ENCODE measurements around the gene GNAQ. TPM values are rescaled to one million over a fixed set of nuclear protein-coding genes. Genes with fewer than 3 reads are reported as not detected.
"Not testable (repeated sequence)": the region's sequence is repeated elsewhere in the genome, so short reads cannot be mapped to it uniquely, and the experiment has no call there.

Gene GNAQ
- total RNA-seq, 1 donor = 53.1 TPM

DNA sequence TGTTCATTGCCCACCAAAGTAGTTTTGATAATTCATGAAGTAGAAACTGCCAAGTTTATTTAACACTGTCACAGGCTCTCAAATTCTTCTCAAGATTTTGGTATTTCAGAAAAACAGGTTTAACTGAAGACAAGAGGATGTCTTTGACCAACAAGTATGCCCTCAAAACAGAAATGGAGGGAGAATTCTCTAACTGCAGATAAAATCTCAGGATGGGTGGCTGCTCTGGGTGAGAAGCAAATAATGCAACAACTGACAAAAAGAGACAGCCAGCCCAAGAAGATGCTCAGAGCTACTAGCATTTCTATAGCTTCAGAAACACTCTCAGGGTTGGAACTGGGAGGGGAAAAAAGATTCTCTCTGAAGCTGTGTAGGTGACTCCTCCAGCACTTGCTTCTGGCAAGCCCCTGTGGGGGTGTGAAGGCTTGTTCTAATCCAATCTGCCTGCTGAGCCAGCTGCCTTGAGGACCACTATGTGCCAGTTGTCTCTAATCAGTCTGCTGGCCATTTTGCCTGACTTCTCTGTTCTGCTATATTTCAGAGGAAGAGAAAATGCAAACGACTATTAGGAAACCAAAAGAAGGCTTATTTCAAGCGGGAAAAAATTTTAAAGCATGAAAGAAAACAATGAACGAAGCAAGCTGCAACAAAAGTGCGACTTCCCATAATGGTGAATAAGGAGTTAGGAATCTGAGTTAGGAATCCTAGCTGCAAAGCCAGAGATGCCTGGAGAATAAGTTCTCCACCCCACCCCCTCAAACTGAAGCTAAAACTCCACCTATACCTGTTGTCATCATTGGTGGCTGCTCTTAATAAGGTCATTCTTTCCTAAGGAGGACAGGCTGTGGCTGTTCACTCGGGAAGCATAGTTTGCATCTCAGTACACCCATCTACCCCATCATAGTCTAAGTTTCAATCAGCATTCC, 147.5 kb downstream of the GNAQ start:
- DNase-seq (ENCODE audit: low read depth) = peak; percentile 27
- no peak overlapping the region for H3K4me3 ChIP-seq (ENCODE audit: low read depth, low read length)

DNA sequence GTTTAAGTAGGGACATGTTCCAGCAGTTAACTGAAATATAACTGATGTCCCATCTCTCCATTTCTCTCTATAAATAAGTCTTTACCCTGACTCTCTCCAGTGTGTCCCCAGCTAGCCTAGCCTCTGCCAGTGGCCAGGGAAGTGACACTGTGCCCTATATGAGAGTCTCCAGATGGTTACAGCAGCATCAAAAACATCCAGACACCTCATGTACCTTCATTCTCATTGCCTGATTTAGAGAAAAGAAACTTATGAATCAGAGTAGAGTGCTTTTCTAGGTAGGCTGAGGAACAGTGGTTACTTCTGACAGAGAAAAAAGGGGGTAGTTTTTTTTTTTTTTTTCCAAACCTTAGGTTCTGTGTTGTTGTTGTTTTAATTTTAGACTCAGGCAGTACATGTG, 148.5 kb downstream of the GNAQ start:
- TF ChIP-seq, protein P1, sequence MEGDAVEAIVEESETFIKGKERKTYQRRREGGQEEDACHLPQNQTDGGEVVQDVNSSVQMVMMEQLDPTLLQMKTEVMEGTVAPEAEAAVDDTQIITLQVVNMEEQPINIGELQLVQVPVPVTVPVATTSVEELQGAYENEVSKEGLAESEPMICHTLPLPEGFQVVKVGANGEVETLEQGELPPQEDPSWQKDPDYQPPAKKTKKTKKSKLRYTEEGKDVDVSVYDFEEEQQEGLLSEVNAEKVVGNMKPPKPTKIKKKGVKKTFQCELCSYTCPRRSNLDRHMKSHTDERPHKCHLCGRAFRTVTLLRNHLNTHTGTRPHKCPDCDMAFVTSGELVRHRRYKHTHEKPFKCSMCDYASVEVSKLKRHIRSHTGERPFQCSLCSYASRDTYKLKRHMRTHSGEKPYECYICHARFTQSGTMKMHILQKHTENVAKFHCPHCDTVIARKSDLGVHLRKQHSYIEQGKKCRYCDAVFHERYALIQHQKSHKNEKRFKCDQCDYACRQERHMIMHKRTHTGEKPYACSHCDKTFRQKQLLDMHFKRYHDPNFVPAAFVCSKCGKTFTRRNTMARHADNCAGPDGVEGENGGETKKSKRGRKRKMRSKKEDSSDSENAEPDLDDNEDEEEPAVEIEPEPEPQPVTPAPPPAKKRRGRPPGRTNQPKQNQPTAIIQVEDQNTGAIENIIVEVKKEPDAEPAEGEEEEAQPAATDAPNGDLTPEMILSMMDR (IDR thresholded peaks at IDR 0.05; ENCODE audit: insufficient read depth, low read depth, low read length) = no peak
- DNase-seq (ENCODE audit: low read depth) = no peak
- no peak overlapping the region for H3K4me3 ChIP-seq (ENCODE audit: low read depth, low read length)

More for the DNA sequence above, 147.5 kb downstream of the GNAQ start:
- TF ChIP-seq, protein P1 (IDR thresholded peaks at IDR 0.05; ENCODE audit: insufficient read depth, low read depth, low read length) = no peak

DNA sequence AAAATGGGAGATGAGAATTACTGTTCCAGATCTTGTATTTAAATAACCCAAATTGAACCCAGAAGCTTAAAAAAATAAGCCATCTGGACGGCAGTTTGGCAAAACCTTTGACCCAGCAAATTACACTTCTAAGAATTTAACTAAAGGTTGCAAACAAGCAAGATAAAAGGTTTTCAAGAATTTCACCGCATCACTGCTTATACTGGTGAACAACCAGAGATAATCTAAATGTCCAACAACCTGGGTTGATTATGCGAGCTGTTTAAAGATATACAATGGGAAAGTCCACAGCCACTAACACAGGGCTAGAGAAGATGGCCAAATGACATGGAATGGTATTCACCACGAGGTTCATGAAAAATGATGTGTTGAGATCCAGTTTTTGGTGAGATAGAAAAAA, 149.3 kb downstream of the GNAQ start:
- H3K4me3 ChIP-seq (ENCODE audit: low read depth, low read length) = no peak overlapping the region
- no peak for DNase-seq (ENCODE audit: low read depth)
- TF ChIP-seq, protein P1 (IDR thresholded peaks at IDR 0.05; ENCODE audit: insufficient read depth, low read depth, low read length) = no peak

DNA sequence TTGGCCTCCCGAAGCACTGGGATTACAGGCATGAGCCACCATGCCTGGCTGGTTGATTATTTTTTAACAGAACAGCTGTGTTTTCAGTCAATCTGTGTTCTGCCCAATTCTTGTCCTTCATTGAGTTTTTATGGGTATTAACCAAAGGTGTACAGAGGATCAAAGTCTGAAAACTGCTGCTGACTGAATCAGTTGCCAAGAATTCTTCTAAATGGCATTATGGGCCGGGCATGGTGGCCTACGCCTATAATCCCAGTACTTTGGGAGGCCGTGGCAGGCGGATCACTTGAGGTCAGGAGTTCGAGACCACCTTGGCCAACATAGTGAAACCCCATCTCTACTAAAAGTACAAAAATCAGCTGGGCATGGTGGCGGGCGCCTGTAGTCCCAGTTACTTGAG, 150.0 kb downstream of the GNAQ start:
- not testable (repeated sequence) for H3K4me3 ChIP-seq (ENCODE audit: low read depth, low read length); DNase-seq (ENCODE audit: low read depth)

DNA sequence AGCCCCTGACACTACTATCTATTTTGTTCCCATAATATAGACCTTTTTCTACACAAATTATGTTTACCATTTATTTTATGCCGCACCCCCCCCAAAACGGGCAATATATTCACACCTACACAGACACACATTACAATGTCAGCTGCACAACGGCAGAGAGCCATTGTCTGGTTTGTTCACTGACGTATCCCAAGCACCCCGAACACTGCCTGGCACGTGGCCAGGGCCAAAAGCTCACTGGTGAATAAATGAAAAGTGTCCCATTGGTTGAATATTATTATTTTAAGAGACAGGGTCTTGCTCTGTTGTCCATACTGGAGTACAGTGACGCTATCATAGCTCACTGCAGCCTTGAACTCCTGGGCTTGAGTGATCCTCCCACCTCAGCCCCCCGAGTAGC, 150.5 kb downstream of the GNAQ start:
- no peak for DNase-seq (ENCODE audit: low read depth)

DNA sequence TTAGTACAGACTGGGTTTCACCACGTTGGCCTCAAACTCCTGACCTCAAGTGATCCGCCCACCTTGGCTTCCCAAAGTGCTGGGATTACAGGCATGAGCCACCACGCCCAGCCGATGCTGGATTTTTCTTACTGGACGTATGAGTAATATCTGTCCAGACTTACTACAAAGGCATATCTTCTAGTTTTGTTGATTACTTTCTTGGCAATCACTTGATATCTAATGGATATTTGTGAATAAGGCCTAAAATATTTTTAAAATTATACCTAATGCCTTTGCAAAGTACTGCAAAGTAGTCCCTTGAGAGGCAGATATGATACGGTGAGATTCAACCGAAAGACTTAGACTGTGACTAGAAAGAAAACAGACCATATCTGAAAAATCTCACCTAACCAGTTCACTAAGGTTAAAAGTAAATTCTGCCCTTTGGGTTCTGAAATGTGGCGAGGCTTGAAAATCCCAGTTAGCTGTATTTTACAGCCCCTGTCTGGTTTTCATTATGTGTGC, 152.1 kb downstream of the GNAQ start:
- TF ChIP-seq, protein P1 (IDR thresholded peaks at IDR 0.05; ENCODE audit: insufficient read depth, low read depth, low read length) = no peak
- DNase-seq (ENCODE audit: low read depth) = no peak
- H3K4me3 ChIP-seq (ENCODE audit: low read depth, low read length) = no peak overlapping the region

More for the DNA sequence above, 150.5 kb downstream of the GNAQ start:
- H3K4me3 ChIP-seq (ENCODE audit: low read depth, low read length) = no peak overlapping the region
- TF ChIP-seq, protein P1 (IDR thresholded peaks at IDR 0.05; ENCODE audit: insufficient read depth, low read depth, low read length) = no peak

DNA sequence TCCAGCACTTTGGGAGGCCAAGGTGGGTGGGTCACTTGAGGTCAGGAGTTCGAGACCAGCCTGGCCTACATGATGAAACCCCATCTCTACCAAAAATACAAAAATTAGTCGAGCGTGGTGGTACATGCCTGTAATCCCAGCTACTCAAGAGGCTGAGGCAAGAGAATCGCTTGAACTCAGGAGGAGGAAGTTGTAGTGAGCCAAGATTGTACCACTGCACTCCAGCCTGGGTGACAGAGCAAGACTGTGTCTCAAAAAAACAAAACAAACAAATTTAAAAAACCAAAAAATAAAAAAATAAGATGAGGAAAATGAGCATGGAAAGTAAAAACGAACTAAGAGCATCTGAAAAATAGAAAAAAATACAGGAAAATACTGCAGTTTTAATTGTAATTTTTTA, 152.8 kb downstream of the GNAQ start:
- not testable (repeated sequence) for H3K4me3 ChIP-seq (ENCODE audit: low read depth, low read length); DNase-seq (ENCODE audit: low read depth)

DNA sequence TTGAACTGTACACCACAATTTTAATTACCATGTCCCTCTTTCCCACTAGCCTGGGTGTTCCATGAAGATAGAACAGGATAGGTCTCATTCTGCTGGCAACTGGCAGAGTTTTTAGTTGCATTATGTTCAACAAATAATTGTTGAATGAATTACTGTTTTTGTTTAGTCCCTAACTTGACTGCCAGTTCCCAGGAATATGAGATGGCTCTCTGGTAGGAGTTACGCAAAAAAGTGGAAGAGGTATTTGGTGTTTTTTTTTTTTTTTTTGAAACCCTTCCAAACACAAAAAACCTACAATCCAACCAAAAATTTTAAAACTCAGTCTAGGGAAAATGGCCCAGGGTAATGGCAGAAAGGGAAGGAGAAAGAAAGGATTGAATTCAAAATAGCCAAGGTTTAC, 153.6 kb downstream of the GNAQ start:
- TF ChIP-seq, protein P1 (IDR thresholded peaks at IDR 0.05; ENCODE audit: insufficient read depth, low read depth, low read length) = no peak
- no peak overlapping the region for H3K4me3 ChIP-seq (ENCODE audit: low read depth, low read length)
- DNase-seq (ENCODE audit: low read depth) = no peak

Measured in fibroblast of villous mesenchyme (primary cell).